Measurements from ENCODE around the gene EAPP. TPM values are rescaled to one million over a fixed set of nuclear protein-coding genes. Genes with fewer than 3 reads are reported as not detected.
"Not testable (repeated sequence)": the region's sequence is repeated elsewhere in the genome, so short reads cannot be mapped to it uniquely, and the experiment has no call there.

Gene EAPP
- total RNA-seq, 4 donors from 2014 or later: 27.2 to 52.0 (median 45.3) TPM

- no peak for DNase-seq
- no peaks in the 10 kb centered on the region for H3K27me3 ChIP-seq
- H3K4me3 ChIP-seq: peak overlapping the region in 2 of 4 donors; percentile 69 to 91
- peaks cover 0 to 25% (median 6%) of the 10 kb centered on the region in 4 donors for H3K4me1 ChIP-seq
- peak overlapping the region in 1 of 4 donors; percentile 16 for H3K27ac ChIP-seq
- no peak for TF ChIP-seq POLR2A (IDR thresholded peaks at IDR 0.05)
- H3K9me3 ChIP-seq: no peaks in the 10 kb centered on the region
- H3K36me3 ChIP-seq: peaks cover 0 to 39% (median 0%) of the 10 kb centered on the region in 3 donors
Measured at GRCh38 chr14:34536951-34537676, 2.4 kb downstream of the EAPP start.

GRCh38 chr14:34527591-34527990 is 11.9 kb downstream of the EAPP start:
- Histone ChIP-seq H3K27me3 (no peaks in the 10 kb centered on the region), H3K27ac (no peak overlapping the region), H3K9me3 (no peaks in the 10 kb centered on the region), H3K36me3 (peaks cover 0 to 98% (median 0%) of the 10 kb centered on the region in 3 donors), H3K4me3 (no peak overlapping the region), H3K4me1 (no peaks in the 10 kb centered on the region)
- no peak for DNase-seq
- TF ChIP-seq CTCF (IDR thresholded peaks at IDR 0.05) (no peak), POLR2A (IDR thresholded peaks at IDR 0.05) (no peak)

- H3K9me3 ChIP-seq, H3K4me3 ChIP-seq, H3K27me3 ChIP-seq, DNase-seq: not testable (repeated sequence)
- peaks cover 0 to 98% (median 0%) of the 10 kb centered on the region in 3 donors for H3K36me3 ChIP-seq
- H3K4me1 ChIP-seq: peaks cover 0 to 12% (median 0%) of the 10 kb centered on the region in 4 donors
- H3K27ac ChIP-seq: peak overlapping the region in 1 of 4 donors; percentile 28
Measured at GRCh38 chr14:34524216-34524615, 15.3 kb downstream of the EAPP start.

DNA sequence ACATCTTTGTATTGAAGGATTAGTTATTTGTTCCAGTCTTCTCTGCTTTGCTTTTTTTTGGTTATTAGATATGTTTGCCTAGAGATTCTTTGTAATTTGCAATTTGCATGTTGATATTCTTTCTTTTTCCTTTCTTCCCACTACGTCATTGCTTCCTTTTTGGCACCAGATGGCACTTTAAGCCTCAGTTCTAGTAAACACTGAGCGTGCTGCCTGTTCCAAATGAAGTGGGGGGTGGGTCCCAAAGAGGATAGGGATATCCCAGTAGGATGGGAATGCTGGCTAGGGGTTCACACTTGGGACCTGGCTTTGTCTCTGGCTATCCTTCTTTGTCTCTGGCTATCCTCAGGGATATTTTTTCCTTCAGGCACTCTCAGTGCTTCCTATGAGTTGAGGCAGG is 17.0 kb downstream of the EAPP start:
- Histone ChIP-seq H3K27ac (peak overlapping the region in 1 of 4 donors; percentile 18), H3K36me3 (peaks cover 0 to 97% (median 0%) of the 10 kb centered on the region in 3 donors), H3K9me3 (no peaks in the 10 kb centered on the region), H3K4me1 (peaks cover 0 to 16% (median 0%) of the 10 kb centered on the region in 4 donors), H3K27me3 (no peaks in the 10 kb centered on the region), H3K4me3 (no peak overlapping the region)
- DNase-seq: no peak
- TF ChIP-seq POLR2A (IDR thresholded peaks at IDR 0.05): no peak

DNA sequence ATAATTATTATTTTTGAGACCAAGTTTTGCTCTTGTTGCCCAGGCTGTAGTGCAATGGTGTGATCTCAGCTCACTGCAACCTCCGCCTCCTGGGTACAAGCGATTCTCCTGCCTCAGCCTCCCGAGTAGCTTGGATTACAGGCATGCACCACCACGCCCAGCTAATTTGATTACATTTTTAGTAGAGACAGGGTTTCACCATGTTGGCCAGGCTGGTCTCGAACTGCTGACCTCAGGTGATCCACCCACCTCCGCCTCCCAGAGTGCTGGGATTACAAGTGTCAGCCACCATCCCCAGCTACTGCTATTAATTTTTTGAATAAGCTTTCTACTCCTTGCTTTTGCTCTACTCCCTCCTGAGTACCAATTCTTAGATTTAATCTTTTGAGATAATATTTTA is 18.4 kb downstream of the EAPP start:
- H3K9me3 ChIP-seq, H3K4me3 ChIP-seq, H3K27me3 ChIP-seq: not testable (repeated sequence)
- peak in 2 of 3 donors; percentile 49 to 50 for DNase-seq
- Histone ChIP-seq H3K36me3 (peaks cover 0 to 85% (median 0%) of the 10 kb centered on the region in 3 donors), H3K27ac (peak overlapping the region in 2 of 4 donors; percentile 87 to 88), H3K4me1 (peaks cover 0 to 16% (median 0%) of the 10 kb centered on the region in 4 donors)

- Histone ChIP-seq H3K36me3 (peaks cover 0 to 85% (median 0%) of the 10 kb centered on the region in 3 donors), H3K4me1 (peaks cover 0 to 16% (median 0%) of the 10 kb centered on the region in 4 donors), H3K27ac (peak overlapping the region in 3 of 4 donors; percentile 60 to 88 (median 87))
- H3K27me3 ChIP-seq, H3K4me3 ChIP-seq, H3K9me3 ChIP-seq: not testable (repeated sequence)
- peak in 2 of 6 experiments; percentile 2 to 5 for TF ChIP-seq CTCF (IDR thresholded peaks at IDR 0.05)
- DNase-seq: peak in 2 of 3 donors; percentile 64 to 68
Measured at GRCh38 chr14:34520304-34520970, 19.1 kb downstream of the EAPP start.

GRCh38 chr14:34507884-34508283 is 31.6 kb downstream of the EAPP start:
- H3K27me3 ChIP-seq: no peaks in the 10 kb centered on the region
- H3K9me3 ChIP-seq: no peaks in the 10 kb centered on the region
- no peak overlapping the region for H3K27ac ChIP-seq
- no peaks in the 10 kb centered on the region for H3K36me3 ChIP-seq
- peaks cover 0 to 8% (median 0%) of the 10 kb centered on the region in 4 donors for H3K4me1 ChIP-seq
- DNase-seq: no peak
- TF ChIP-seq POLR2A (IDR thresholded peaks at IDR 0.05): no peak
- TF ChIP-seq CTCF (IDR thresholded peaks at IDR 0.05): no peak
- no peak overlapping the region for H3K4me3 ChIP-seq
